ENCODE results near the gene ZEB2.
"Not testable (repeated sequence)": the region's sequence is repeated elsewhere in the genome, so short reads cannot be mapped to it uniquely, and the experiment has no call there.

The ZEB2 gene

DNA sequence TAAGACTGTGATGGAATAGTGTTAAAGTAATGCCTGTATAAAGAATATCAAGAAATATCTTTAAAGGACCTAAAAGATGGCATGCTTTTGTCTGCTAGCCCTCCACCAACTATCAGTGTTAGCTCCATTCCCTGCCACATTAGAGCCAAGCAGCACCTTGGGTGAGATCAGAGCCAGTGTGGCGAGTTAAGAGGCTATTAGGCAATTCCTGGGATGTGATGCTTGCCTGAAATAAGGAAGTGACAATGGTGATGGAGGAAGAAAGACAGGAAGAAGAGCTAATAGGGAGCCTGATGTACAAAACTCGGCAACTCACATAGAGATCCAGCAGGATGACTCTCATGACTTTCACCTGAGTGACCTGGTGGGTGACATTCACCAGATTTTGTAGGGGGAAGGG is 143.5 kb downstream of the ZEB2 start:
- no peak for DNase-seq

GRCh38 chr2:144374163-144374661 is 145.7 kb downstream of the ZEB2 start:
- DNase-seq = no peak

DNA sequence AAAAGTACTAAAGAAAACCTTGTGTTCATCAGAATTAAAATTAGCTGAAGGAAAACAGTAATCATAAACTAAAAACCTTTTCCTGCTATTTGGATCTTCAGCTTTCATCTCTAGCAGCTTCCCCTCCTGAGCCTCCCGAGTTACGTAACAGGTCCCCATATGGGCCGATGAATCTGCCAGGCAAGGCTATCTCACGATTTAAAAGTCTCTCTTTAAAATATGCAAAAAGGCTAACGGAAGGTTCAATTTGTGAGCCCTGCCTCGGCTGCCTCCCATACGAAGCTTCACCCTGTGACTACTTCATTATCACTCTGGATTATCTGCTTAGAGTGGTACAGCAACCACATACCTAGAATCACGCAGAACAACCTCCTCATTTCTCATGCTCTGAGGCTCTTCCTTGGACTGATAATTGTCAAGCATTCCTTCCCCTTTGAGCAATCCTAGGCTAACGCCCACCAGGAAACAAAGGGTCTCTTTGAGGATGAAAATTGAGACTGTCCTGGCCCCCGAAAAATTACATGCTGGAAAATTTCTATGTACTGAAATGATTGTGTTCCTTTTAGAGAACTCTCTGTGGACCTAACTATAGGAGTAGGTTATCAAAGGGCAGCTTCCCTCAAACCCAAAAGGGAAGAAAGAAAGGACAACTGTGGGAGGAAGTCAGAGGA is 147.4 kb downstream of the ZEB2 start:
- no peak for DNase-seq

DNA sequence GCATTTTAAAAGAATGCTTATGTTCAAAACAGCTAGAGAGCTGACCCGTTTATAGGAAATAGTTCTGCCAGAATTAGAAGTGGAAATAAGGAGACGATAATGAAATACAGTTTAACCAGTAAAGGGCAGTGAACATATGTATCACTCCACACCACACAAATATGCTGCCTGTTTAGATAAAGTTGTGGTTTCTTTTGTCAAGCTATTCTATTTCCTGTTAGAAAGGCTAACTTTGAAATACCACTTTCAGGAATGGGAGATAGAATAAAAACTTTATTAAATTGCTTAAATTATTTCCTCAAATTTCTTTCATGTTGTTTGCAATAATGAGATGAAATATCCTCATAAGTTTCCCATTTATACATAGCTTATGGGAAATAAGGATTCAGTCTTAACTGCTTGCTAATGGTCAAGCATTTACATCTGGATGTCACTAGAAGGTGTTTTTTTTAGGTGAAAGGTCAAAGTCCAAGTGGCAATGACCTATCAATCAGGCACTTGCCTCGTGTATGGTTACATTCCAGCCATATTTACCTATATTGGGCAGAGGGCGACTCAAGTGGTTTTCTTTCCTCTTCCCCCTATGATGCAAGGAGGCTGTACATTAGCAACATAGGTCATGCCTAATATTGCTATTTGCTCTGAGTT is 148.9 kb downstream of the ZEB2 start:
- DNase-seq = no peak

- no peak for DNase-seq
Measured at GRCh38 chr2:144369416-144369815, 150.5 kb downstream of the ZEB2 start.

- DNase-seq = no peak
Measured at GRCh38 chr2:144366825-144367429, 153.0 kb downstream of the ZEB2 start.

GRCh38 chr2:144364944-144365738 is 154.8 kb downstream of the ZEB2 start:
- DNase-seq = no peak

DNA sequence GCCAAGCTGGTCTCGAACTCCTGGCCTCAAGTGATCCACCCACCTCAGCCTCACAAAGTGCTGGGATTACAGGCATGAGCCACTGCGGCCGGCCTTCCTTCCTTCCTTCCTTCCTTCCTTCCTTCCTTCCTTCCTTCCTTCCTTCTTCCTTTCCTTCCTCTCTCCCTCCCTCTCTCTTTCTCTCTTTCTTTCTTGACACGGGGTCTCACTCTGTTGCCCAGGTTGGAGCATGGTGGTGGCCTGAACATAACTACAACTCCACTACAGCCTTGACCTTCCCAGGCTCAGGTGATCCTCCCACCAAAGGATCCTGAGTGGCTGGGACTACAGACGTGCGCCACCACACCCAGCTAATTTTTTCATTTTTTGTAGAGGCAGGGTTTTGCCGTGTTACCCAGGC is 155.7 kb downstream of the ZEB2 start:
- not testable (repeated sequence) for DNase-seq

GRCh38 chr2:144362401-144362800 is 157.5 kb downstream of the ZEB2 start:
- DNase-seq = no peak

DNA sequence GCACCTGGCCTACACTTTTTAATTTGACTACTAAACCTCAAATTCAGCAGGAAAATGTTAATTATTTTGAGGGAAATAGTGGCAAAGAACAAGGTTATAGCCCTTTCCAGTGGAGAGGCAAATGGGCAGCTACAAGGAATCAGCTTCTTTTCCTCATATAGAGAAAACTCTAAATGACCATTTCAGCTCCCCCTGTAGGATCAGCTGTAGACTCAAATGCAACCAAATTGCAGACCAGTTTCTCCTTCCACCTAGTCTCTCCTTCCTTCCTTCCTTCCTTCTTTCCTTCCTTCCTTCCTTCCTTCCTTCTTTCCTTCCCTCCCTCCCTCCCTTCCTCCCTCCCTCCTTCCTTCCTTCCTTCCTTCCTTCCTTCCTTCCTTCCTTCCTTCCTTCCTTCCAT is 158.2 kb downstream of the ZEB2 start:
- DNase-seq = no peak

DNA sequence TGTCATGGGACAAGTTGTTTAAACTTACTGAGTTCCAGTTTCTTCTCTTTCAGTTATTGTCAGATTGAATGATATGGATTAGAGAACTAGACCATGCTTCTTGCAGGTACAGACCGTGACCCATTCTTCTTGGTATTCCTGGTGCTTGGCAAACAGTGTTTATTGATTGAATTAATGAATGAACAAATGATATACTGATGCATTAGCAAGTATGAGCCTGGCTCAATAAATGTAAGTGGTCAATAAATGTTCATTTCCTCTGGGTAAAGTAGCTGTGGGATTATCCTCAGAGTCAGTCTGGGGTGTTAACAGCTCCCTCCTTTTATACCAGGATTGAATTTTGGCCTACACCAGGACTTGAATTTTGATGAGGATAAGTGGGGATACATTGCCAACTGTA is 160.2 kb downstream of the ZEB2 start:
- no peak for DNase-seq

DNA sequence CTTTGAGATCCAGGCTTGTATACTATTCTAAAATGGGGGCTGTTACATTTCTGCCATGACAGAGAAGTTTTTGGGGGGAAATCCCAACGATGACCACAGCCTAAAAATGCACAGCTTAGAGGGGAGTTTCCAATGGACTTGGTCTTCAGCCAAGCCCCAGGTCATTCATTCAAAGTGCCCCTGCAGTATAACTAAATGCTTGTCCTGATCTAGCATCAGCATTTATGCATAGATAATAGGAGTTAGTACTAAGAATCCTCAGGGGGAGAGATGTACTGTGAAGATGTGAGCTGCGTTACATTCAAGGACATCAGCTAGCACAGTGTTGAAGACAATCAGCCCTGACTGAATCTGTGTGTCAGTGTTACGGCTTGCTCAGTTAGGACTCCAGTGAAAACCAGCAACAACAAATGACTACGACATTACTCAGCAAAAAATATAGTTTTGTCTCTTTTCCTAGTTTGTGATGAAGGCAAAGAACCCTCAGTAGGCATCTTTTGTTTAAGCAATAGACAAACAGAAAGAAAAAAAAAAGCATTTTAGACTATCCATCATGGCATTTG is 160.9 kb downstream of the ZEB2 start:
- DNase-seq = peak; percentile 24

DNA sequence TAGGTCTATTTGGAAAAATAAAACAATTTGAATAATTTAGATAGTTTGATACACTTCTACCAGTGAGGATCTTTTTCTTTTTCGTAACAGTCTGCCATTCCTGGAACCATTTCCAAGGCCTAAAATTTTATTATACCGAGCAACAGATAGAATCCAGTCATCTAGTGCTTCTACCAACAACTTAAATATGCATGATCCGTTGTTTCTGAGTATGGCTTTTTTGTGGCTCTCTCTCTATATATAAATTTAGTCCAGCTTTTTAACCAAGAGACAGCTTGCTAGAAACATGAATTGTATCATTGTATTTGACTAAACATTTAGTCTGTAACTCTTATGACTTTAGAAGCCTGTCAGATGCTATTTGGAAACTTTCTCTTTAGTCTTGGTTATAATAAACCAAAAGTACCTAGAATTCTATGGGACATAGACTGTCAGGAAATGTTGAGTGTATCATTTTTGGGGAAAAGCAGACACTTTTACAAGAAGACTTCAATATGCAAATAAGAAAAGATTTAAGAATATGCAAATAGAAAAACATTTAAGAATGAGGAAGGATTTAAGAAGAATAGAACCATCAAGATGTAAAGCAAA is 161.4 kb downstream of the ZEB2 start:
- no peak for DNase-seq

- DNase-seq = peak; percentile 27
Measured at GRCh38 chr2:144357623-144358373, 162.1 kb downstream of the ZEB2 start.

DNA sequence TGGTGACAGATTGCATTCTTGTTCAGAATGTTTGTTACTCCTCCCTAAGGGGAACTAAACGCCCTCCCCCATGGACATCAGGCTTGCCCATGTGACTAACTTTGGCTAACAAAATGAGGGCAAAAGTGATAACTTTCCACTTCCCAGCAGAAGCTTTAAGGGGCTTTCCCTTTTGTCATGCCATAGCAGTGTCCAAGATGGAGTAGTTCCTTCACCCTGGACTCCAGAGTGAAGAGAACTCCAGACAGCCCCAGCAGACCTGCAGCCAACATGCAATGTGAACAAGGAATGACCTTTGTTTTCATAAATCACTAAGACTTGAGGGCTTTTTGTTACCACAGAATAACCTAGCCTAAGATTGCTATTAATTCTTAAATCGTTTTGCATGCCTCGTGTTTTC is 163.5 kb downstream of the ZEB2 start:
- DNase-seq = no peak

DNA sequence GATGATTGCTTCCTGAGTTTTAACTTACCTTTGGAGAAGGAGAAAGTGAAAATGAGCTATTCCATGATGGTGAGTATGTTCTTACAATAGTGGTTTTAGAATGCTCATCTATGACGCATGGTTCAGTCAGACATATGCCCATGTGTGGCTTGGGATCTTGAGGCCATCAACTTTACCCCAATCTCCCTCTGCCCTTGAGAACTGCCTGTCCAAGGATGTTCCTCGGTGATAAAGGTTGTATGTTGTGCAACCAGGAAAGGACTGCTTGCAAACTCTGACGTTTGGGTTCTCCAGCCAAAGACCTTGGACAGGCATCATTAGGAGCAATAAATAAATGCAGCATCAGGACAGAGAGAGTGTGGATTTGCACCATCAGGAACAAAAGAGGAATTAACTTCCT is 165.0 kb downstream of the ZEB2 start:
- no peak for DNase-seq

- DNase-seq = no peak
Measured at GRCh38 chr2:144351687-144352086, 168.2 kb downstream of the ZEB2 start.

DNA sequence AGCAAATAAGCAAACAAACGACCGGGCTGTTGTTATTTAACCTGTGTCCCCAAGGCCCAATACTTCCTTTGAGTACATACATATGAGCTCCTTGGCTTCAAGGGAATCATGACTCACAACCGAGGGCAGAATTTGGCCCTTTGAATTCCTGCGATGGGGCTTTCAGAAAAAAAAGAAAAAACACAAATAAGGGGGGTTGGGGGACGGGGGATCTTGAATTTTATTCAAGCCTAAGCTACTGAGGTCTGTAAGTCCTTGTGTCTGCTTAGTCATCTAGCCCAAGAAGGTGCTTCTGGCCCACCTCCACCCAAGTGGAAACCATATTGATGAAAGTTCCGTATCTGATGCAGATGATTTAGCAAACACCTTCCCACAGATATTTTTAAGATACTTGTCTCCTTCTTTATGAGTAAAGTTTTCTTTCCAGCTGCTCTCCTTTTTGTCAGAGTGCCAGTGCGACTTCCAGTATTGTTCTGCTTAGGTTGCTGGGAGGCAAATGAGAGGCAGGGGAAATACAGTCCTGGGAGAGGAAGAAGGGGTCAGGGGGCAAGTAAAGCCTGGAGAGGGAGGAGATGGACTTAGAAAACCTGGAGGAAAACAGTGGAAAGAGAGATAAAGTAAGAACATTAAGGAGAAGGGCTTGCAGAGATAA is 169.6 kb downstream of the ZEB2 start:
- peak; percentile 42 for DNase-seq

DNA sequence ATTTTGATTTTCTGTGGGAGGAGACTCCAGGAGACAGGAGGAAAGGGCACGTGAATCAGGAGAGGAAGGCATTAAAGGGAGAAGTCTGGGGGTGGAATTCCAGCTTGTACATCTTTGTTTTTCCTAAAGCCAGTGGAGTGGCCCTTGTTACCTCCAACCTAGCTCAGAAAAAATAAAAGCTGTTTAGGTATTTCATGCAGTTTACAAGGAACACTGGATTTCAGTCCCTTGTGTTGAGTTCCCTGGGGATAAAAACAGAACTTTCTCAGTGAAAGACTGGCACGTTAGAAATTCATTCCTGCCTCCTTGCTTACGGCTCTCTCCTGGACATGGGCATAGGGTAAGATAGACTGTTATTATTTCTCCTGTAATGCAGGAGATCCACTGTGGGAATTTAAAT is 170.2 kb downstream of the ZEB2 start:
- DNase-seq = no peak

- DNase-seq = no peak
Measured at GRCh38 chr2:144348846-144349245, 171.1 kb downstream of the ZEB2 start.

GRCh38 chr2:144346229-144346628 is 173.7 kb downstream of the ZEB2 start:
- DNase-seq = no peak
